Activated T-cell treated with anti-CD3 and anti-CD28 coated beads, Interleukin-2, amount 50 U/mL, for 72 hours (primary cell): Measurements from ENCODE around the gene TMEM135. TPM values are rescaled to one million over a fixed set of nuclear protein-coding genes. Genes with fewer than 3 reads are reported as not detected.

ENCODE experiments used
- ATAC-seq, 2 donors: fragments of 150-1000 bp; cut with Tn5 transposase; replicated peaks in 1 of 2; 2 replicates each; pipeline ENCODE4 v1.10.0; 2021; ENCODE audit warnings: moderate library complexity in 2 of 2, mild to moderate bottlenecking in 1 of 2
- DNase-seq, 2 donors: peaks; one replicate each; pipeline ENCODE4 v3.0.0; 2021 to 2022; ENCODE audit warnings: mixed read lengths in 1 of 2
- H3K27ac Mint-ChIP-seq: one replicate; pipeline ENCODE4 v1.8.0; 2022; ENCODE audit warnings: mild to moderate bottlenecking, moderate library complexity, mixed read lengths
- H3K27me3 Mint-ChIP-seq: one replicate; pipeline ENCODE4 v1.8.0; 2022; ENCODE audit warnings: low read depth, mixed read lengths
- H3K36me3 Mint-ChIP-seq, 2 donors: one replicate each; pipeline ENCODE4 v1.8.0; 2022; ENCODE audit warnings: mixed read lengths in 2 of 2, mild to moderate bottlenecking in 1 of 2; ENCODE audit not compliant: insufficient read depth in 2 of 2
- H3K4me1 Mint-ChIP-seq: one replicate; pipeline ENCODE4 v1.8.0; 2022; ENCODE audit warnings: low read depth, mixed read lengths
- H3K4me3 Mint-ChIP-seq, 2 donors: one replicate each; pipeline ENCODE4 v1.8.0; 2022; ENCODE audit warnings: mild to moderate bottlenecking in 2 of 2, mixed read lengths in 2 of 2, moderate library complexity in 2 of 2
- H3K9me3 Mint-ChIP-seq, 2 donors: one replicate each; pipeline ENCODE4 v1.8.0; 2022; ENCODE audit warnings: mixed read lengths in 2 of 2
- total RNA-seq, 2 donors: library from RNA; stranded (reverse); gene quantifications; one replicate each; pipeline ENCODE4 v1.2.3, GENCODE V29; 2022

The TMEM135 gene
- total RNA-seq, 2 donors from 2014 or later = 30.8 to 32.7 TPM

DNA sequence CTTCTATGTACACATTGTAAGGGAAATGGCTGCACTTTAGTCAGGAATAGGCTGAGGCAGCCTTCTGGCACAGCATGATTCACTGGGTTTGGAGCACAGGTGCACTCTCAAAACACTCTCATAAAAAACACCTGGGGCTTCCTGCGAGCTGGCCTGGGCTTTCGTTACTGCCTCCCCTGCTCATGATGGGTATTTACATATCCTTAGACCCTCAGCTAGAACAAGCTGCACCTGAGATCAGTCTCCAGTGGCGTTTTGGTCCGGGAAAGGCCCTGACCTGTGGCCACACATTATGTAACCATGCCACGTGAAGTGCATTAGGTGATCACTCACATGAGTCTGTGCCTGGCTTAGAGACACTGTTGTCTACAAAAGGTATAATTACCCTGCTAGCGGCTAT, 321.7 kb downstream of the TMEM135 start:
- DNase-seq (no peak), ATAC-seq (no peak)
- no peak overlapping the region for H3K27ac Mint-ChIP-seq
- no peaks in the 10 kb centered on the region for H3K4me1 Mint-ChIP-seq
- H3K4me3 Mint-ChIP-seq = no peak overlapping the region
- H3K36me3 Mint-ChIP-seq = no peaks in the 10 kb centered on the region
- H3K9me3 Mint-ChIP-seq = no peaks in the 10 kb centered on the region
- H3K27me3 Mint-ChIP-seq = no peaks in the 10 kb centered on the region

- Mint-ChIP-seq H3K9me3 (no peaks in the 10 kb centered on the region), H3K27me3 (no peaks in the 10 kb centered on the region), H3K36me3 (no peaks in the 10 kb centered on the region), H3K4me3 (no peak overlapping the region), H3K27ac (no peak overlapping the region), H3K4me1 (no peaks in the 10 kb centered on the region)
- ATAC-seq (no peak), DNase-seq (no peak)
Observed at GRCh38 chr11:87361891-87362290, 324.2 kb downstream of the TMEM135 start.

DNA sequence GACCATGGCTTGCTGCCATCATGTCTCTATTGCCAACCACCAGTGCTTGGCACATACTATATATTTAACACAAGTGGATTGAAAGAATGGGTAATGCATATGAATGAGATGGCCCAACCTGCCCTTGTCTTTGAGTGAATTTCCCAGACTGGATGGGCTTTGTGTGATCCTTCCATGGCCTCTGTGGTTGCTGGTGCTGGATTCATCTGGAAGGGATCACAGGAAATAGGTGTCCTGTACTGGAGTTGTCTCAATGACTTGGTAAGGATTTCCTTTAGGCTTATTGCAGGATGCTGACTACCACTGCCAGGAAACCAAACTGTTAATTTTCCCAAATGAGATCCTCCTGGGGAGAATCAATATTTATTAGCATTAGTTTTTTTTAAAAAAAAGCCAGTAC, 328.6 kb downstream of the TMEM135 start:
- H3K9me3 Mint-ChIP-seq = no peaks in the 10 kb centered on the region

GRCh38 chr11:87366763-87367405, 329.1 kb downstream of the TMEM135 start:
- Mint-ChIP-seq H3K36me3 (no peaks in the 10 kb centered on the region), H3K4me1 (no peaks in the 10 kb centered on the region), H3K27ac (no peak overlapping the region), H3K27me3 (peaks cover 10% of the 10 kb centered on the region), H3K4me3 (no peak overlapping the region), H3K9me3 (no peaks in the 10 kb centered on the region)
- no peak for ATAC-seq
- DNase-seq = no peak

More for the DNA sequence above, 328.6 kb downstream of the TMEM135 start:
- no peaks in the 10 kb centered on the region for H3K36me3 Mint-ChIP-seq
- H3K27me3 Mint-ChIP-seq = peaks cover 10% of the 10 kb centered on the region
- no peaks in the 10 kb centered on the region for H3K4me1 Mint-ChIP-seq
- no peak for ATAC-seq
- DNase-seq = no peak
- no peak overlapping the region for H3K27ac Mint-ChIP-seq
- no peak overlapping the region for H3K4me3 Mint-ChIP-seq

- no peaks in the 10 kb centered on the region for H3K36me3 Mint-ChIP-seq
- DNase-seq (no peak), ATAC-seq (no peak)
- H3K4me3 Mint-ChIP-seq = no peak overlapping the region
- H3K27ac Mint-ChIP-seq = no peak overlapping the region
- no peaks in the 10 kb centered on the region for H3K9me3 Mint-ChIP-seq
- H3K4me1 Mint-ChIP-seq = no peaks in the 10 kb centered on the region
- H3K27me3 Mint-ChIP-seq = peaks cover 10% of the 10 kb centered on the region
Observed at GRCh38 chr11:87368151-87368550, 330.4 kb downstream of the TMEM135 start.

DNA sequence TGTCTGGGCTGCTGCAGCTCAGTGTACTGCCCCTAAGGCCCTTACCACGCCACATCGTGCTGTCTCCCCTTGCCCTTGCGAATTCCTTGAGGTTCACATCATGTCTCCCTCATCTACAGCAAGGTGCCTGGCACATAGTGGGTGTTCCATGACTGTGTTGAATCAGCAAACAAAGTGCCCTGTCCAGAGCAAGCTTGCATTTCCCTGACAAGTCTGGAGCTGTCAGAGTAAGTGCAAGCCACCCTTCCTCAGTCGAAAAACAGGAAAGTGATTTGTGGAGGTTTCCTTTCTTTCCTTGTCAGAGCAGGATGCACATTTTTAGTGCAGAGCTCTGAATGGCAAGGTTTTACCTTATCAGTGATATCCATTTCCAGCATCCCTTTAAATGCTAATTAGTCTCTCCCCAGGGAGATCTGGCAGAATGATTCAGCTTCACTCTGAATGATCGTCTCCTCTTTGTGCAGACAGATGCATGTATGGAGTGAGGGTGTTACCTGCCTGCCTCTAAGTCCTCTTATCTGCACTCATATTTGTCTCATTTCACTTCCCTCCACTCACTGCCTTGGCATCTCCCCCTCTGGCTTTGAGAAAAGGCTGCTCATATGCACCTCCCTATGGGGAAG, 331.2 kb downstream of the TMEM135 start:
- Mint-ChIP-seq H3K27ac (no peak overlapping the region), H3K36me3 (no peaks in the 10 kb centered on the region), H3K4me1 (no peaks in the 10 kb centered on the region), H3K4me3 (no peak overlapping the region), H3K9me3 (no peaks in the 10 kb centered on the region), H3K27me3 (peaks cover 10% of the 10 kb centered on the region)
- no peak for DNase-seq
- no peak for ATAC-seq

- no peaks in the 10 kb centered on the region for H3K36me3 Mint-ChIP-seq
- peaks cover 14% of the 10 kb centered on the region for H3K27me3 Mint-ChIP-seq
- no peak overlapping the region for H3K27ac Mint-ChIP-seq
- no peaks in the 10 kb centered on the region for H3K4me1 Mint-ChIP-seq
- ATAC-seq (no peak), DNase-seq (no peak)
- H3K4me3 Mint-ChIP-seq = no peak overlapping the region
- no peaks in the 10 kb centered on the region for H3K9me3 Mint-ChIP-seq
Observed at GRCh38 chr11:87369888-87370287, 332.2 kb downstream of the TMEM135 start.

DNA sequence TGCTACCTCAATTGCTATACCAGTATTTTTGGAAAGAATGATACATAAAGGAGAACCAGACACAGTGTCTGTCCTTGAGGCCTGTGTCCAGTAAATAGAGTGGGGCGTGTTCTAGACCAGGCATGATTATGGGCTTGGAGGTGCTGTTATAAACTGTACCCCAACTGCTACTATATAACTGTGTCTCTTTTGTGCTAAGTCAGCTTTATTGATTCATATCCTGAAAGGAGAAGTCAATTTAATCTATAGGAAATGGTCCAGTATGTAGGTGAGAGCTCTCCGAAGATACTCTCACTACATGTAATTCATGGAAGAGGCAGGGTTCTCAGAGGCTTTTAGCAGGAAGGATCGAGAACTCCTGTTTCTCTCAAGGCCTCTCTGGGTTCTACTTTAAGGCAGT, 334.3 kb downstream of the TMEM135 start:
- no peak overlapping the region for H3K4me3 Mint-ChIP-seq
- no peak overlapping the region for H3K27ac Mint-ChIP-seq
- ATAC-seq = no peak
- no peaks in the 10 kb centered on the region for H3K4me1 Mint-ChIP-seq
- H3K36me3 Mint-ChIP-seq = no peaks in the 10 kb centered on the region
- peaks cover 22% of the 10 kb centered on the region for H3K27me3 Mint-ChIP-seq
- no peaks in the 10 kb centered on the region for H3K9me3 Mint-ChIP-seq
- no peak for DNase-seq

Other genes with a start within 250 kb of the TMEM135 start
- 1 to 10 TPM in 1 of 2 donors, under 1 TPM in 1; 0.65 to 1.4 TPM for gene PRSS23, start 237.4 kb upstream of the TMEM135 start, total RNA-seq
- under 1 TPM; 0.31 to 0.56 TPM for gene FZD4, start 82.5 kb upstream of the TMEM135 start, total RNA-seq